OCI-LY7 (cell line): ENCODE measurements around the gene PPP1R10.

ENCODE experiments used
- EZH2phosphoT487 ChIP-seq: fragments of 200-600 bp; sonication (generic); IDR thresholded peaks from 2 replicates; pipeline ENCODE4 v1.6.1; 2018; ENCODE audit warnings: low read depth, borderline replicate concordance, mild to moderate bottlenecking, mixed run types, antibody characterized with exemption, low read length, moderate library complexity, mixed read lengths
- TF ChIP-seq, protein P1 (sequence below): fragments of 200-600 bp; sonication (generic); conservative IDR thresholded peaks from 2 replicates; pipeline ENCODE4 v1.5.1; 2014; ENCODE audit warnings: mild to moderate bottlenecking, antibody characterized with exemption, low read length, moderate library complexity, mixed read lengths

- TF ChIP-seq, protein P1, sequence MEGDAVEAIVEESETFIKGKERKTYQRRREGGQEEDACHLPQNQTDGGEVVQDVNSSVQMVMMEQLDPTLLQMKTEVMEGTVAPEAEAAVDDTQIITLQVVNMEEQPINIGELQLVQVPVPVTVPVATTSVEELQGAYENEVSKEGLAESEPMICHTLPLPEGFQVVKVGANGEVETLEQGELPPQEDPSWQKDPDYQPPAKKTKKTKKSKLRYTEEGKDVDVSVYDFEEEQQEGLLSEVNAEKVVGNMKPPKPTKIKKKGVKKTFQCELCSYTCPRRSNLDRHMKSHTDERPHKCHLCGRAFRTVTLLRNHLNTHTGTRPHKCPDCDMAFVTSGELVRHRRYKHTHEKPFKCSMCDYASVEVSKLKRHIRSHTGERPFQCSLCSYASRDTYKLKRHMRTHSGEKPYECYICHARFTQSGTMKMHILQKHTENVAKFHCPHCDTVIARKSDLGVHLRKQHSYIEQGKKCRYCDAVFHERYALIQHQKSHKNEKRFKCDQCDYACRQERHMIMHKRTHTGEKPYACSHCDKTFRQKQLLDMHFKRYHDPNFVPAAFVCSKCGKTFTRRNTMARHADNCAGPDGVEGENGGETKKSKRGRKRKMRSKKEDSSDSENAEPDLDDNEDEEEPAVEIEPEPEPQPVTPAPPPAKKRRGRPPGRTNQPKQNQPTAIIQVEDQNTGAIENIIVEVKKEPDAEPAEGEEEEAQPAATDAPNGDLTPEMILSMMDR, result no peak
- TF ChIP-seq EZH2phosphoT487, result no peak
Observed at GRCh38 chr6:30556906-30557682, 59.9 kb downstream of the PPP1R10 start, which contains the start of gene PRR3.
